ENCODE measurements around the gene ABI3. TPM values are rescaled to one million over a fixed set of nuclear protein-coding genes. Genes with fewer than 3 reads are reported as not detected.

The ABI3 gene
- total RNA-seq, 2 donors from 2014 or later, result 2.5 to 3.3 TPM

- Histone ChIP-seq H3K36me3 (no peaks in the 10 kb centered on the region), H3K4me3 (no peak overlapping the region), H3K9ac (ENCODE audit: low read depth in 2 of 2, low read length in 2 of 2) (no peak overlapping the region), H3K27ac (no peak overlapping the region), H3K4me1 (no peaks in the 10 kb centered on the region), H3K9me3 (no peaks in the 10 kb centered on the region), H3K27me3 (no peaks in the 10 kb centered on the region)
- DNase-seq, result no peak
- intact Hi-C loops (cut with DNase I), result no loop called here
- TF ChIP-seq CTCF (IDR thresholded peaks at IDR 0.05), result no peak
Measured at GRCh38 chr17:49194297-49194607, 16.3 kb upstream of the ABI3 start.

- H3K4me3 ChIP-seq, result no peak overlapping the region
- no peak overlapping the region for H3K9ac ChIP-seq (ENCODE audit: low read depth in 2 of 2, low read length in 2 of 2)
- H3K27me3 ChIP-seq, result no peaks in the 10 kb centered on the region
- H3K36me3 ChIP-seq, result no peaks in the 10 kb centered on the region
- no peak for TF ChIP-seq CTCF (IDR thresholded peaks at IDR 0.05)
- H3K9me3 ChIP-seq, result no peaks in the 10 kb centered on the region
- intact Hi-C loops (cut with DNase I), result no loop called here
- no peaks in the 10 kb centered on the region for H3K4me1 ChIP-seq
- H3K27ac ChIP-seq, result no peak overlapping the region
- DNase-seq, result no peak
Measured at GRCh38 chr17:49195751-49196150, 14.8 kb upstream of the ABI3 start.

GRCh38 chr17:49196520-49196919 lies 14.0 kb upstream of the ABI3 start:
- intact Hi-C loops (cut with DNase I), result no loop called here
- no peak overlapping the region for H3K9ac ChIP-seq (ENCODE audit: low read depth in 2 of 2, low read length in 2 of 2)
- H3K9me3 ChIP-seq, result no peaks in the 10 kb centered on the region
- no peaks in the 10 kb centered on the region for H3K36me3 ChIP-seq
- H3K4me3 ChIP-seq, result no peak overlapping the region
- DNase-seq, result no peak
- no peak for TF ChIP-seq CTCF (IDR thresholded peaks at IDR 0.05)
- H3K27me3 ChIP-seq, result no peaks in the 10 kb centered on the region
- no peak overlapping the region for H3K27ac ChIP-seq
- no peaks in the 10 kb centered on the region for H3K4me1 ChIP-seq

GRCh38 chr17:49197346-49197998 lies 13.0 kb upstream of the ABI3 start:
- Histone ChIP-seq H3K4me1 (no peaks in the 10 kb centered on the region), H3K4me3 (no peak overlapping the region), H3K9ac (ENCODE audit: low read depth in 2 of 2, low read length in 2 of 2) (no peak overlapping the region), H3K9me3 (no peaks in the 10 kb centered on the region), H3K36me3 (no peaks in the 10 kb centered on the region), H3K27ac (no peak overlapping the region), H3K27me3 (no peaks in the 10 kb centered on the region)
- intact Hi-C loops (cut with DNase I), result no loop called here
- TF ChIP-seq CTCF (IDR thresholded peaks at IDR 0.05), result no peak
- no peak for DNase-seq

- H3K9me3 ChIP-seq, result no peaks in the 10 kb centered on the region
- no peaks in the 10 kb centered on the region for H3K4me1 ChIP-seq
- H3K27ac ChIP-seq, result no peak overlapping the region
- H3K27me3 ChIP-seq, result no peaks in the 10 kb centered on the region
- TF ChIP-seq CTCF (IDR thresholded peaks at IDR 0.05), result no peak
- H3K9ac ChIP-seq (ENCODE audit: low read depth in 2 of 2, low read length in 2 of 2), result no peak overlapping the region
- H3K36me3 ChIP-seq, result no peaks in the 10 kb centered on the region
- intact Hi-C loops (cut with DNase I), result no loop called here
- DNase-seq, result no peak
- no peak overlapping the region for H3K4me3 ChIP-seq
Measured at GRCh38 chr17:49198211-49198610, 12.3 kb upstream of the ABI3 start.
